ENCODE data around the gene MPO.

The MPO gene

GRCh38 chr17:58322581-58323185 is 41.9 kb upstream of the MPO start:
- no peak for DNase-seq (ENCODE audit: low read depth)
- TF ChIP-seq CTCF (IDR thresholded peaks at IDR 0.05; ENCODE audit: control insufficient read depth, extremely low read depth, insufficient read depth) = no peak
- H3K4me3 ChIP-seq (ENCODE audit: low read depth, low read length) = no peak overlapping the region

GRCh38 chr17:58321571-58322525 is 41.1 kb upstream of the MPO start:
- no peak overlapping the region for H3K4me3 ChIP-seq (ENCODE audit: low read depth, low read length)
- DNase-seq (ENCODE audit: low read depth) = no peak
- TF ChIP-seq CTCF (IDR thresholded peaks at IDR 0.05; ENCODE audit: control insufficient read depth, extremely low read depth, insufficient read depth) = no peak

GRCh38 chr17:58320570-58321323 is 40.0 kb upstream of the MPO start:
- no peak overlapping the region for H3K4me3 ChIP-seq (ENCODE audit: low read depth, low read length)
- no peak for TF ChIP-seq CTCF (IDR thresholded peaks at IDR 0.05; ENCODE audit: control insufficient read depth, extremely low read depth, insufficient read depth)
- no peak for DNase-seq (ENCODE audit: low read depth)

- no peak for DNase-seq (ENCODE audit: low read depth)
- TF ChIP-seq CTCF (IDR thresholded peaks at IDR 0.05; ENCODE audit: control insufficient read depth, extremely low read depth, insufficient read depth) = no peak
- no peak overlapping the region for H3K4me3 ChIP-seq (ENCODE audit: low read depth, low read length)
Measured at GRCh38 chr17:58320163-58320558, 39.4 kb upstream of the MPO start.

GRCh38 chr17:58319173-58320162 is 38.7 kb upstream of the MPO start:
- DNase-seq (ENCODE audit: low read depth) = no peak
- no peak for TF ChIP-seq CTCF (IDR thresholded peaks at IDR 0.05; ENCODE audit: control insufficient read depth, extremely low read depth, insufficient read depth)
- no peak overlapping the region for H3K4me3 ChIP-seq (ENCODE audit: low read depth, low read length)

GRCh38 chr17:58318627-58319172 is 38.0 kb upstream of the MPO start:
- no peak for TF ChIP-seq CTCF (IDR thresholded peaks at IDR 0.05; ENCODE audit: control insufficient read depth, extremely low read depth, insufficient read depth)
- no peak for DNase-seq (ENCODE audit: low read depth)
- no peak overlapping the region for H3K4me3 ChIP-seq (ENCODE audit: low read depth, low read length)
